Measurements from ENCODE around the gene GRIN2A. TPM values are rescaled to one million over a fixed set of nuclear protein-coding genes. Genes with fewer than 3 reads are reported as not detected.

GRIN2A gene
- total RNA-seq, 2 experiments from 2014 or later, result not detected

- H3K27ac ChIP-seq (ENCODE audit: low read depth, low read length, poor library complexity, severe bottlenecking), result no peak overlapping the region
- POLR2A ChIA-PET, result no interaction called here
- H4K20me1 ChIP-seq (ENCODE audit: insufficient read depth, low read length), result no peaks in the 10 kb centered on the region
- no peak overlapping the region for H3K4me2 ChIP-seq (ENCODE audit: low read length)
- H3K9me2 ChIP-seq (ENCODE audit: insufficient read depth, low read length), result no peaks in the 10 kb centered on the region
- no peak overlapping the region for H3K4me3 ChIP-seq (ENCODE audit: low read depth, low read length, poor library complexity, severe bottlenecking)
- TF ChIP-seq CTCF (conservative IDR thresholded peaks at IDR 0.05; ENCODE audit: low read length) (no peak), EZH2phosphoT487 (IDR thresholded peaks at IDR 0.05; ENCODE audit: borderline replicate concordance, low read depth, low read length) (no peak)
- H3K4me1 ChIP-seq (ENCODE audit: insufficient read depth, low read length, poor library complexity, severe bottlenecking), result no peaks in the 10 kb centered on the region
- CTCF ChIA-PET (ENCODE audit: unreplicated experiment), result no interaction called here
- intact Hi-C loops (cut with micrococcal nuclease; ENCODE audit: unreplicated experiment), result no loop called here
- H3K79me2 ChIP-seq (ENCODE audit: insufficient read depth, low read depth, low read length), result no peaks in the 10 kb centered on the region
- H2AFZ ChIP-seq (ENCODE audit: low read length), result no peak overlapping the region
- BruUV-seq (replicated peaks), result no TSS peak
- H3K36me3 ChIP-seq (ENCODE audit: insufficient read depth, low read length), result no peaks in the 10 kb centered on the region
- no peak for DNase-seq (ENCODE audit: low spot score)
- no peaks in the 10 kb centered on the region for H3K9me3 ChIP-seq (ENCODE audit: low read length)
These were observed 160.1 kb downstream of the GRIN2A start for GRCh38 chr16:10022098-10022497.

- Histone ChIP-seq H3K36me3 (ENCODE audit: insufficient read depth, low read length) (no peaks in the 10 kb centered on the region), H4K20me1 (ENCODE audit: insufficient read depth, low read length) (no peaks in the 10 kb centered on the region), H3K79me2 (ENCODE audit: insufficient read depth, low read depth, low read length) (no peaks in the 10 kb centered on the region), H3K9me2 (ENCODE audit: insufficient read depth, low read length) (no peaks in the 10 kb centered on the region), H3K9me3 (ENCODE audit: low read length) (no peaks in the 10 kb centered on the region), H3K4me1 (ENCODE audit: insufficient read depth, low read length, poor library complexity, severe bottlenecking) (no peaks in the 10 kb centered on the region), H3K4me3 (ENCODE audit: low read depth, low read length, poor library complexity, severe bottlenecking) (no peak overlapping the region), H3K4me2 (ENCODE audit: low read length) (no peak overlapping the region), H3K27ac (ENCODE audit: low read depth, low read length, poor library complexity, severe bottlenecking) (no peak overlapping the region), H2AFZ (ENCODE audit: low read length) (no peak overlapping the region)
- no peak for TF ChIP-seq EZH2phosphoT487 (IDR thresholded peaks at IDR 0.05; ENCODE audit: borderline replicate concordance, low read depth, low read length)
- no peak for TF ChIP-seq CTCF (conservative IDR thresholded peaks at IDR 0.05; ENCODE audit: low read length)
- POLR2A ChIA-PET, result no interaction called here
- BruUV-seq (replicated peaks), result no TSS peak
- no peak for DNase-seq (ENCODE audit: low spot score)
- CTCF ChIA-PET (ENCODE audit: unreplicated experiment), result no interaction called here
- intact Hi-C loops (cut with micrococcal nuclease; ENCODE audit: unreplicated experiment), result no loop called here
These were observed 161.4 kb downstream of the GRIN2A start for GRCh38 chr16:10020866-10021265.

DNA sequence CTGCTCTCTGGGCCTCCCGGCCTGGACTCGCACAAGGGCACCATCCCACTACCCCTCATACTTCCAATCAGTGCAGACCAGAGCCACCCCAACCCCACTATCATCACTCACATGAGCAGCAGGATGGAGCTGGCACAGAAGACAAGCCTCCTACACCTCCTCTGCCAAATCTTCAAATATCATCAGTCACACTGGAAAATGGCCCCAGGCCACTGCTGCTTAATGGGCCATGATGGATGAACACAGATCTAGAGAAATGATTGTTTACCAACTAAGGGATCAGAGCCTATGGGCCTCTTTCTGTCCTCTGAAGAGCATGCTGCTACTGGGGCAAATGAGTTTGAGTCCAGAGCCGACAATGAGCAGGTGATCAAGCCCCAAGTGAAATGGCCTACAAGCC lies 165.5 kb downstream of the GRIN2A start:
- ChIA-PET CTCF (ENCODE audit: unreplicated experiment) (no interaction called here), POLR2A (no interaction called here)
- H3K36me3 ChIP-seq (ENCODE audit: insufficient read depth, low read length), result no peaks in the 10 kb centered on the region
- H3K27ac ChIP-seq (ENCODE audit: low read depth, low read length, poor library complexity, severe bottlenecking), result no peak overlapping the region
- no peak for DNase-seq (ENCODE audit: low spot score)
- H4K20me1 ChIP-seq (ENCODE audit: insufficient read depth, low read length), result no peaks in the 10 kb centered on the region
- no TSS peak for BruUV-seq (replicated peaks)
- no peaks in the 10 kb centered on the region for H3K79me2 ChIP-seq (ENCODE audit: insufficient read depth, low read depth, low read length)
- H3K9me3 ChIP-seq (ENCODE audit: low read length), result no peaks in the 10 kb centered on the region
- no peak for TF ChIP-seq EZH2phosphoT487 (IDR thresholded peaks at IDR 0.05; ENCODE audit: borderline replicate concordance, low read depth, low read length)
- TF ChIP-seq CTCF (conservative IDR thresholded peaks at IDR 0.05; ENCODE audit: low read length), result no peak
- H3K4me2 ChIP-seq (ENCODE audit: low read length), result no peak overlapping the region
- H3K4me3 ChIP-seq (ENCODE audit: low read depth, low read length, poor library complexity, severe bottlenecking), result no peak overlapping the region
- intact Hi-C loops (cut with micrococcal nuclease; ENCODE audit: unreplicated experiment), result no loop called here
- H3K9me2 ChIP-seq (ENCODE audit: insufficient read depth, low read length), result no peaks in the 10 kb centered on the region
- no peaks in the 10 kb centered on the region for H3K4me1 ChIP-seq (ENCODE audit: insufficient read depth, low read length, poor library complexity, severe bottlenecking)
- no peak overlapping the region for H2AFZ ChIP-seq (ENCODE audit: low read length)

All from OCI-LY7 (cell line).